ENCODE data around the gene MTCL1. TPM values are rescaled to one million over a fixed set of nuclear protein-coding genes. Genes with fewer than 3 reads are reported as not detected.

MTCL1 gene
- total RNA-seq = 10 to 100 TPM; 12.3 to 35.9 (median 26.1) TPM

DNA sequence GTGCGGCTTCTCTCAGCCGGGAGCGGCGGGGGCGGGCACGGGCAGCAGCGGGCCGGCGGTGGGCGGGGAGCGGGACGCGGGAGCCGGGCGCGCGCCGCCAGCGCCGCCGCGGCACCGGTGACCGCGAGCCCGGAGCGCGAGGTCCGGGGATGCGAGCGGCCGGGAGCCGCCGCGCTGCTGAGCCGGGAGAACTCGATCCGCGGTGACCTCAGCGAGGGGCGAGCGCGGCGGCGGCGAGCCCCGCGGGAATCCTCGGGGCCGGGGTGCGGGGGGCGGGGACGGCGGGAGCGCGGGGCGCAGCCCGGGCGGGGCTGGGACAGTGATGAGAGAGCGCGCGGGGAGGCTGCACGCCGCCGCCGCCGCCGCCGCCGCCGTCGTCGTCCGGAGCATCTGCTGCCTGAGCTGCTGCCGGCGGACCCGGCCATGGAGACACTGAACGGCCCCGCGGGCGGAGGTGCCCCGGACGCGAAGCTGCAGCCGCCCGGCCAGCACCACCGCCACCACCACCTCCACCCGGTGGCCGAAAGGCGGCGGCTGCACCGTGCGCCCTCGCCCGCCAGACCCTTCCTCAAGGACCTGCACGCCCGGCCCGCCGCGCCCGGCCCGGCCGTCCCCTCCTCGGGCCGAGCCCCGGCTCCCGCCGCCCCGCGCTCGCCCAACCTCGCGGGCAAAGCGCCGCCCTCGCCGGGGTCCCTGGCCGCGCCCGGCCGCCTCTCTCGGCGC is at the start of gene MTCL1:
MTCL1 (plus strand) TSS at position 319 of the 723 bp plus-strand sequence; CDS start at position 424, 105 bp downstream.
- intact Hi-C loops (cut with DNase I; ENCODE audit: low total_unique reads) (loop anchor here (5.0 to 10.0 kb wide), 2 partner anchors 69 to 432 kb away; partner anchors contain the start of gene ANKRD12), in situ Hi-C loops (cut with MboI; ENCODE audit: low pct_ligation_motif_present in 1 of 4, low pct_unique_long_range_greater_than_20kb in 1 of 4, low sequenced_read_pairs in 3 of 4) (loop anchor here in 1 of 4 donors (10.0 kb wide), 1 partner anchor 279 kb away; no protein-coding TSS in a partner anchor)
- peak within 1 kb of the TSS; percentile 52 to 65 (median 57) for H3K4me3 ChIP-seq
- peak within 1 kb of the TSS; percentile 78 to 93 (median 88) for H3K27ac ChIP-seq
- peaks cover 0 to 26% (median 8%) of the 10 kb centered on the region in 4 donors for H3K4me1 ChIP-seq
- peaks cover 85% of the 10 kb centered on the region for H3K27me3 ChIP-seq
- no peaks in the 10 kb centered on the region for H3K36me3 ChIP-seq
- 1% methylated on average over 36 of the region's 123 CpGs; no CpG with 5 or more reads in 1 of the 2 donors for WGBS, 2 donors (ENCODE audit: low coverage in 1 of 2)
- no peaks in the 10 kb centered on the region for H3K9me3 ChIP-seq
- TF ChIP-seq POLR2AphosphoS5 (IDR thresholded peaks at IDR 0.05) = peak in 2 of 3 donors; percentile 33 to 37
- TF ChIP-seq, protein P1, sequence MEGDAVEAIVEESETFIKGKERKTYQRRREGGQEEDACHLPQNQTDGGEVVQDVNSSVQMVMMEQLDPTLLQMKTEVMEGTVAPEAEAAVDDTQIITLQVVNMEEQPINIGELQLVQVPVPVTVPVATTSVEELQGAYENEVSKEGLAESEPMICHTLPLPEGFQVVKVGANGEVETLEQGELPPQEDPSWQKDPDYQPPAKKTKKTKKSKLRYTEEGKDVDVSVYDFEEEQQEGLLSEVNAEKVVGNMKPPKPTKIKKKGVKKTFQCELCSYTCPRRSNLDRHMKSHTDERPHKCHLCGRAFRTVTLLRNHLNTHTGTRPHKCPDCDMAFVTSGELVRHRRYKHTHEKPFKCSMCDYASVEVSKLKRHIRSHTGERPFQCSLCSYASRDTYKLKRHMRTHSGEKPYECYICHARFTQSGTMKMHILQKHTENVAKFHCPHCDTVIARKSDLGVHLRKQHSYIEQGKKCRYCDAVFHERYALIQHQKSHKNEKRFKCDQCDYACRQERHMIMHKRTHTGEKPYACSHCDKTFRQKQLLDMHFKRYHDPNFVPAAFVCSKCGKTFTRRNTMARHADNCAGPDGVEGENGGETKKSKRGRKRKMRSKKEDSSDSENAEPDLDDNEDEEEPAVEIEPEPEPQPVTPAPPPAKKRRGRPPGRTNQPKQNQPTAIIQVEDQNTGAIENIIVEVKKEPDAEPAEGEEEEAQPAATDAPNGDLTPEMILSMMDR (IDR thresholded peaks at IDR 0.05) = no peak
- no peak for TF ChIP-seq POLR2A (IDR thresholded peaks at IDR 0.05)
- TF ChIP-seq EP300 (IDR thresholded peaks at IDR 0.05; ENCODE audit: low read depth) = no peak
- no peak for DNase-seq

GRCh38 chr18:8656232-8656631 is 49.1 kb upstream of the MTCL1 start:
- intact Hi-C loops (cut with DNase I; ENCODE audit: low total_unique reads) (no loop called here), in situ Hi-C loops (cut with MboI; ENCODE audit: low pct_ligation_motif_present in 1 of 4, low pct_unique_long_range_greater_than_20kb in 1 of 4, low sequenced_read_pairs in 3 of 4) (loop anchor here in 3 of 4 donors (10.0 to 25.0 kb wide), 2 partner anchors 329 to 531 kb away; no protein-coding TSS in a partner anchor)
- no peak for DNase-seq
- no peaks in the 10 kb centered on the region for H3K4me1 ChIP-seq
- 82 to 83% methylated on average over 2 to 6 of the region's 6 CpGs for WGBS, 2 donors (ENCODE audit: low coverage in 1 of 2)
- no peaks in the 10 kb centered on the region for H3K9me3 ChIP-seq
- no peaks in the 10 kb centered on the region for H3K36me3 ChIP-seq
- no peaks in the 10 kb centered on the region for H3K27me3 ChIP-seq
- no peak overlapping the region for H3K4me3 ChIP-seq
- TF ChIP-seq EP300 (IDR thresholded peaks at IDR 0.05; ENCODE audit: low read depth) = no peak
- no peak for TF ChIP-seq POLR2AphosphoS5 (IDR thresholded peaks at IDR 0.05)
- TF ChIP-seq, protein P1 (IDR thresholded peaks at IDR 0.05) = no peak
- no peak for TF ChIP-seq POLR2A (IDR thresholded peaks at IDR 0.05)
- no peak overlapping the region for H3K27ac ChIP-seq

- Histone ChIP-seq H3K27me3 (no peaks in the 10 kb centered on the region), H3K36me3 (no peaks in the 10 kb centered on the region), H3K4me3 (no peak overlapping the region), H3K4me1 (no peaks in the 10 kb centered on the region), H3K9me3 (no peaks in the 10 kb centered on the region), H3K27ac (no peak overlapping the region)
- in situ Hi-C loops (cut with MboI; ENCODE audit: low pct_ligation_motif_present in 1 of 4, low pct_unique_long_range_greater_than_20kb in 1 of 4, low sequenced_read_pairs in 3 of 4) (loop anchor here in 3 of 4 donors (10.0 to 25.0 kb wide), 2 partner anchors 328 to 530 kb away; no protein-coding TSS in a partner anchor), intact Hi-C loops (cut with DNase I; ENCODE audit: low total_unique reads) (no loop called here)
- TF ChIP-seq POLR2AphosphoS5 (IDR thresholded peaks at IDR 0.05) (no peak), EP300 (IDR thresholded peaks at IDR 0.05; ENCODE audit: low read depth) (no peak), POLR2A (IDR thresholded peaks at IDR 0.05) (no peak)
- TF ChIP-seq, protein P1 (IDR thresholded peaks at IDR 0.05) = no peak
- no peak for DNase-seq
- WGBS, 2 donors (ENCODE audit: low coverage in 1 of 2) = 76 to 82% methylated on average over 5 to 14 of the region's 14 CpGs
Observed at GRCh38 chr18:8657050-8657820, 48.1 kb upstream of the MTCL1 start.
